CD4-positive, alpha-beta T cell treated with Interleukin-15 for 1 hour (primary cell): ENCODE results near the gene PTPRE.
A peak's percentile ranks its signal among the peaks of the same experiment; 100 is the strongest.

Experiments
- DNase-seq: peaks from one replicate; pipeline ENCODE4 v3.0.0-alpha.2; 2020

The PTPRE gene

DNA sequence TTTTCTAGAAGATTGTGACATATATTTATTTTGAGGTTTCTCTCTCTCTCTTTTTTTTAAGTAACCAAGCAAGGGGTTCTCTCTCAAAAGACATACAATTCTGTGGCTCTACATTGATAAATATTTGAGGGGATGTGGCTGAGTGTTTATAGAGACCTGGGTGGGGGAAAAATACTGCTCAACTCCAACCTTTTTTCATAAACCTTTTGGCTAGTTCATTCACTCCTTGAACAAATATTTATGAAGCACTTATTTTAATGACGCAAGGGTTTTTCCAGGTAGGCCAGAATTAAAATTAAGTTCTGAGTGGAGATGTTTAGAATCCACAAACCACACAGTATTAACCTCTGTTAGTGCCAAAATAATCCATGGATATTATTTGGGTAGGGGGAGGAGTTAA lies 100.2 kb downstream of the PTPRE start:
- no peak for DNase-seq

- no peak for DNase-seq
These were observed 101.1 kb downstream of the PTPRE start for GRCh38 chr10:128007971-128008370.

GRCh38 chr10:128008521-128009250 lies 101.8 kb downstream of the PTPRE start:
- no peak for DNase-seq

GRCh38 chr10:128009372-128010126 lies 102.6 kb downstream of the PTPRE start:
- no peak for DNase-seq

DNA sequence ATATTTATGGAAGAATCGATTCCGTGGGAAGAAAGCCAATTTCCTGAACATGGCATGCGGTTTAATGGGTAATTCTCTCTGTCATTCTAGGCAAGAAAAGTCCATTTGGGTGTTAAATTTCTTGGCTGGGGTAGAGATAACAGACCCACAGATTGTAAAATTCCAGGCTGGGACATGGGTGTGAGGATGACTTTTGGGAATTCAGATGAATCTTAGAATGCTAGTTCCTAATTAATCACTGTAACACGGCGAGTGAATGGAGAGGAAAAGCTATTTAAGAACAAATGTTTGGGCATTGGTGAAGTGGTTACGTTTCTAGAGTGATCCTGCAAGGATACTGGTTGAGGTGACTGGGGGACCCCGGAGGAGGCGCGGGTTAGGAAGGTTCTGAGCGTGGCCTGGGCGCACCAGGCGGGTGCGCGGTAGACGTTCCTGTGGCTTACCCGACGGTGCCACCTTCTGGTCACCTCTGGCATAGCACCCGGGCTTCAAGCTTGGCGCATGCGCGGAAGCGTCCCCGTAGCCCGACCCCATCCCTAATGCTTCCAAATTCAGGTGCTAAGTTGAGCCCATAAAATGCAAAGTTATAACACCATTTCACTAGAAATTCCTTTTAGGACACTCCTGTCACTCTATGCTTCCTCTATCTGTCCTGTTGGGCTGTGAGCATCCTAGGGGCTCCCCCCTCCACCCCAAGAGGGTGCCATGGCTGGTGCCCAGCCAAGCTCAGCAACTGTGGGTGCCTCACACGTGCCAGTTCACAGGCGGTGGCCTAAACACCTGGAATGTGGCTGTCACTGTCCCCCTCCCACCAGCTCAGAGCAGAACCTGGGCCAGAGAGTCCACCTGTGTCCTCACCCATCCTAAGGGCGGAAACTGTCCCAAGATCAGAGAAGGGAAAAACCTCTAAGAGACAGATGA lies 104.4 kb downstream of the PTPRE start:
- DNase-seq, result peak; percentile 83

GRCh38 chr10:128013626-128014025 lies 106.7 kb downstream of the PTPRE start:
- no peak for DNase-seq

- no peak for DNase-seq
These were observed 107.3 kb downstream of the PTPRE start for GRCh38 chr10:128014236-128014635.

DNA sequence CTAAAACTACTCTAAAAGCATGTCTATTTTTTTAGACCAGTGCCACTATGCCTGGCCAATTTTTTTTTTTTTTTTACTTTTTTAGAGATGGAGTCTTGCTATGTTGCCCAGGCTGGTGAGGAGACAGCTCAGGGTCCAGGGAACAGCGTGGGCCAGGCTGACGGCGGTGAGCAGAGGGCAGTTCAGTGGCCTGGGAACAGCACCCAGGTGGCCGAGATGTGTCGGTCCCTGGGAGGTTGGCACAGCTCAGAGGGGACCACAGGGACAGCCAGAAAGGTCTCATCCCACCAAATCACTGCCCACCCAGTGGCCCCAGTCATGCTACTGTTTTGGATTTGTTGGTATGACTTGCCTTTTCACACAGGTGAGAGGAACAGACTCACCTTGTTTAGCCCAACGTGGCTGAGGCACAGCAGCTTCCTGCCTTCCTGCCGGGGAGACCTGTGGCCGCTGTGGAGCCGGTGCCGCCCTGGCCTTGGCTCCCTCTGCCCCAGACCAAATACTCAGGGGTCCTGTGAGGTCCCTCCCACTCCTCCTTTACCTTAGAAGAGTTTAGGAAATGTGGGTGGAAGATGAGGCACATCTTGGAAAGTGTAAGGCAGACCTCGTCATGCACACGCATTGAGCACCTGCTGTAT lies 109.6 kb downstream of the PTPRE start:
- no peak for DNase-seq

GRCh38 chr10:128017822-128018221 lies 110.9 kb downstream of the PTPRE start:
- no peak for DNase-seq

- no peak for DNase-seq
These were observed 111.3 kb downstream of the PTPRE start for GRCh38 chr10:128018236-128018635.

DNA sequence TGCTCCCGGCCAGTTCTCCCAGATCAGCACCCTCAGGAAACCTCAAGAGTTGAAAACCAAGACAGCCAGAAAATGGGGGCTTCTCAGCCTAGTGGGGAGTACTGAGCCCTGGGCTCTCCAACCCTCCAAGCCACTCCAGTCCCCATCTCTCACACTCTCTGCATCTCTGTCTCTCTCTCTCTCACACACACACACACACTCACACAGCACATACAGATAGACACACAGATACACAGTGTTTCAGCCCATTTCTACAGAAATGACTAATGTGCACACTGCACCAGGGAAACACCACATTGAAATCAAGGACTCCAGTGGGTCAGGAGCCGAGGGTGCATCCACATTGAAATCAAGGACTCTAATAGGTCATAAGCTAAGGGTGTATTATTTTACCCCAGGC lies 111.8 kb downstream of the PTPRE start:
- DNase-seq, result no peak

DNA sequence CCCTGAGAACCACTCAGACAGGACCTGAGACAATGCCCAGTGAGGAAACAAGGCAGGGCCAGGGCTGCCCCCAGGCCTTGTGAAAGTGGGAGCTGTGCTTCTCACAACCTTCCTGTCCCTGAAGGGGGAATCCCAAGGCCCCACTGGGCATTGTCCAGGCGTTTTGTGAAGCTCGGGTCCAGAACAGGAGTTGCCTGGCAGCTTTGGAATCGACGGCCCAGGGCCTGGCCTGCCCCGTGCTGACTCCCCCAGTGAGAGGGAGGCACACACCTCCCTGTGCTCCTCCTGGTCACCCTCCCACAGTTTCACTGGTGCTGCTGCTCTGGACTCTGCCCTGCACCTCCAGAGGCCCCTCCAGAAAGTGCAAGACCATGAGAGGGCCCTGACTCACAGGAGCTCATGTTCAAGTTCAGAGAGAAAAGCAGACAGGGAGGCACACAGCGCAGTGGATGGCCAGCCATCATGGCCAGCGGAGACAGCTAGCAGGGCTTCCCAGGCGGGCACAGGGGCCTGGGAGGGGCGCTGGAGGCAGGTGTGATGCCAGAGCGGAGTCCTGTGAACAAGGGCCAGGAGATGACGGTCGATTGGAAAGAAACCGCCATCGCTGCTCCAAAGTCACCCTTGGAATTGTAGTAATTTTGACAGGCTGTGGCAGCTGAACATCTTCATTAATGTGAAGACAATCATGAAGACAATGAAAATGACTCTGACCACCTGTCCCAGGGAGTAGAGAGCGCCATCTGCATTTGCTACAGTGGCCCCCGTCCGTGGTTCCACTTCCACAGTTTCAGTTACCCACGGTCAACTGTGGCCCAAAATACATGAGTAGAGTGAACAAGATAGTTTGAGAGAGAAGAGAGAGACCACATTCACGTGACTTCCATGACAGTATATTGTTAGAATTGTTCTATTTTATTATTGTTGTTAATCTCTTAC lies 115.6 kb downstream of the PTPRE start:
- no peak for DNase-seq

- no peak for DNase-seq
These were observed 117.5 kb downstream of the PTPRE start for GRCh38 chr10:128024426-128024825.

DNA sequence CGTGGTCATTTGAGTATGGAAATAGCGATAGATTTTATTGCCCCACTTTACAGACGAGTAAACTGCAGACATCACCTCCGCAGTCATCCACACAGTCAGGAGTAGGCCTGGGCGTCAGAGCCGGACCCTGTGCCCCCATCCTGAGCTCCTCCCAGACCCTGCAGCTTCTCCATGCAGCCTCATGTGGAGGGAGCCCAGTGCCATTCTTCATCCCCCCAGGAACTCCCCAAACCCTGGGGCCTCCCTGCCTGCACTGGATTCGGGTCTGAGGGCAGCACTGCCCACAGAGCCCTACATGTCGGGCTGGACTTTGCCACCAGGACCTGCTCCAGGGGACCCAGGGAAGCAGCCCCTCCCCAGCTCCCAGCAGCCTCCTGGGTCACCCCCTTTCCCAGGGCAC lies 118.5 kb downstream of the PTPRE start:
- DNase-seq, result no peak

DNA sequence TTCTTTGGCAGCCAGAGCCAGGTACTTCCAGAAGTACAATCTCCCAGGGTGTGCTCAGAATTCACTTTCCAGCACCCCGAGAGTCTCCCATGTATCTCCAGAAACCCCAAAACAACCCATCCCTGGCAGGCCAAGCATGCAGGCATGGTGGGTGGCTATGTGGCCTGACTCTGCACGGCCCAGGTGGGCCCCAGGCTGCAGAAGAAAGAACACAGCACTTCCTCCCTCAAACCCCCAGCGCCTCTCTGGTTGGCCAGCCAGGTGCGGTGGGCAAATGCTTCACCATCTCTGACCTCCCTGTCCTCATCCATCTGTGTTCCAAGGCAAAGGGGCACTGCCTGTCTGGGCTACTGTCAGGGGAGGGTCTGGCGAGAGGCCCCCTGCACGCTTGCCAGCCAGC lies 119.0 kb downstream of the PTPRE start:
- no peak for DNase-seq

- no peak for DNase-seq
These were observed 119.9 kb downstream of the PTPRE start for GRCh38 chr10:128026615-128027300.

DNA sequence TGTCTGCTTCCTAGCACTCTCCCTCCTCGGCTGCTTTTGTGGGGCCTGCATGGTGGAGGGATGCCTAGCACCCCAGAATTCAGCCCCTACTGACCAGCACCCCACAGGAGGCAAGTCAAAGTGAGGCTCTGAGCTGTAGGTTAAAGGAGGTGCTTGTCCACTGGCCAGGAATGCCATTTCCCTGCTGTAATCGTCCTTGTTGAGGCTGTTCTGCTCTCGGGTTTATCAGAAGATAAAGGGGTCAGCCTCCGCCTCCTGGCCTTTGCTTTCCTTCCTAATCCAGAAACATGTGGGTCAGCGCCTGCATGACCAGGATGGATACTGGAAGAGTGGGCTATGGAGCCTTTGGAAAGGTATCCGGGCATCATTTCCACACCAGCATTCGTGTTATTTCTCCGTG lies 120.4 kb downstream of the PTPRE start:
- no peak for DNase-seq

GRCh38 chr10:128027822-128028507 lies 121.1 kb downstream of the PTPRE start:
- DNase-seq, result no peak

DNA sequence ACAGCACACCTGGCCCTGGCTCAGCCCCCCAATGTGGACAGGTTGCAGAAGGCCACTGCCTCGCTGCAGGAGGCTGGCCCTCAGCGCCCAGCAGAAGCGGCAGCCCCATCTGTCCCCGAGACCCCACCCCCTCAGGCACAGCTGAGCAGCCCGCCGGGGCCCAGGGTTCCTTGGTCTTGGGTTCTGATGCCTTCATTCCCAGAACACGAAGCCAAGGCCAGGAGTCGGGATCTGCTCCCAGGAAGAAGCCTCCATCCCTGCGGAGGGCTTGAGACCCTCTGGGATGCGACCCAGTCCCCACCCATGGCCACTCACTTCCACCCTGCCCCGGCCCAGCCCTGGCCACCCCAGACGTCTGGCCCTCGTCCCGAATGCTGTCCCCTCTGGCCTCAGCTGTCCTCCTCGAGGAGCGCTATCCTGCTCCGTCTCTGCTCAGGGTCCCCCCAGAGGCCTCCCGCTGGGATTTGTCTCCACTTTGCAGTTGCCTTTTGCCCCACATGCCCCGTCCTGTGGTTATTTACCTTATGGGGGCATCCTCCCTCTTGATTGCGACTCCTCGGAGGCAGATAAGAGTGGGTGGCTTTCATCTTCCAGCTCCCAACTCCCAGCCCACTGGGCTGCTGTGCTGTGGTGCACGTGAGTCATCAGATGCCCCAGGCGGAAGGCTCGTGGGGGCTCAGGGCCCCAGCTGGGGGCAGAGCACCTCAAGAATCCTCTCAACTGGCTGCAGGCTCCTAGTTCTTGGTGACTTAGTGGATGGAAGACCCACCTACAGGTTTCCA lies 121.8 kb downstream of the PTPRE start:
- DNase-seq, result no peak

GRCh38 chr10:128029290-128029651 lies 122.4 kb downstream of the PTPRE start:
- DNase-seq, result no peak
